ENCODE data around the gene SFMBT1. TPM values are rescaled to one million over a fixed set of nuclear protein-coding genes. Genes with fewer than 3 reads are reported as not detected.

SFMBT1 gene, protein sequence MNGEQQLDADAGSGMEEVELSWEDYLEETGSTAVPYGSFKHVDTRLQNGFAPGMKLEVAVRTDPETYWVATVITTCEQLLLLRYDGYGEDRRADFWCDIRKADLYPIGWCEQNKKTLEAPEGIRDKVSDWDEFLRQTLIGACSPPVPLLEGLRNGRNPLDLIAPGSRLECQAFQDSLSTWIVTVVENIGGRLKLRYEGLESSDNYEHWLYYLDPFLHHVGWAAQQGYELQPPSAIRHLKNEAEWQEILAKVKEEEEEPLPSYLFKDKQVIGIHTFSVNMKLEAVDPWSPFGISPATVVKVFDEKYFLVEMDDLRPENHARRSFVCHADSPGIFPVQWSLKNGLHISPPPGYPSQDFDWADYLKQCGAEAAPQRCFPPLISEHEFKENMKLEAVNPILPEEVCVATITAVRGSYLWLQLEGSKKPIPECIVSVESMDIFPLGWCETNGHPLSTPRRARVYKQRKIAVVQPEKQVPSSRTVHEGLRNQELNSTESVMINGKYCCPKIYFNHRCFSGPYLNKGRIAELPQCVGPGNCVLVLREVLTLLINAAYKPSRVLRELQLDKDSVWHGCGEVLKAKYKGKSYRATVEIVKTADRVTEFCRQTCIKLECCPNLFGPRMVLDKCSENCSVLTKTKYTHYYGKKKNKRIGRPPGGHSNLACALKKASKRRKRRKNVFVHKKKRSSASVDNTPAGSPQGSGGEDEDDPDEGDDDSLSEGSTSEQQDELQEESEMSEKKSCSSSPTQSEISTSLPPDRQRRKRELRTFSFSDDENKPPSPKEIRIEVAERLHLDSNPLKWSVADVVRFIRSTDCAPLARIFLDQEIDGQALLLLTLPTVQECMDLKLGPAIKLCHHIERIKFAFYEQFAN
- total RNA-seq (2014; rRNA removed; shearing (Covaris generic)), result 1.9 and 15.1 TPM in 2 replicates

DNA sequence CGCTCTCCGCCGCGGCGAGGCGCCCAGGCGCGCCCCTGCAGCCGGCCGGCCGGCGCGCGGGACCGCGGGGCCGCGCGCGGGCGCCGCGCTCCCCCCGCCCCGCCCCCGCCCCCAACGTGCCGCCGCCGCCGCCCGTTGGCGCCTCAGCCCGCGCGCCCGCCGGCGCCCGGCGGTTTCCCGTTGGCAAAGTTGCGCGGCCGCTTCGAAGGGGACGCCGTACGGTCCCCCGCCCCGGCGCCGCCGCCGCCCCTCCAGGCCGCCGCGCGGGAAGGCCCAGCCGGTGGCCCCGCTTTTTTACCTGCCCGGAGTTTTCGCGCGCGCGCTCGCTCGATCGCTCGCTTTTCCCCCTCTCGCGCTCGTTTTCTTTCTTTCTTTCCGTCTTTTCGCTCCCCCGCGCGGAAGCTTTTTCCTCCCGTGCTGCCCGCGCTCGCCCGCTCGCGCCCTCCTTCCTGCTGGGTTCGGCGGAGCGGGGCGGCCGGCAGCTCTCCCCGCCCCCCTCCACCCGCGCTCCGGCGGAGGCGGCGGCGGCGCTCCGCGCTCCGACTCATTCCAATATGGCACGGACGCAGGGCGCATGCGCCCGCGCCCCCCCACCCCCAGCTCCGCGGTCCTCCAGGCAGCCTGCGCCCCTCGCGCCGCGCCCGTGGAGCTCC, at the start of gene SFMBT1:
Gene SFMBT1, minus strand, starts transcription at position 556 of the 653 bp plus-strand sequence. CDS start 76,945 bp downstream, outside the sequence.
- Histone ChIP-seq H3K36me3 (peaks cover 3% of the 10 kb centered on the region; the same call in 1 of the 2 replicates), H3K4me1 (replicated peaks) (peaks cover 20% of the 10 kb centered on the region), H3K27ac (peak within 1 kb of the TSS; percentile 64), H3K9me3 (replicated peaks) (peaks cover 5% of the 10 kb centered on the region; the same call in 1 of the 2 replicates), H3K27me3 (replicated peaks) (peaks cover 9% of the 10 kb centered on the region), H3K4me3 (peak within 1 kb of the TSS; percentile 94)
- DNase-seq (ENCODE audit: low read depth in 1 of 2, low spot score in 2 of 2), result peak; percentile 56 to 62

- no peak overlapping the region for H3K4me3 ChIP-seq
- H3K9me3 ChIP-seq (replicated peaks), result no peaks in the 10 kb centered on the region
- no peak for DNase-seq (ENCODE audit: low read depth in 1 of 2, low spot score in 2 of 2)
- H3K27me3 ChIP-seq (replicated peaks), result no peaks in the 10 kb centered on the region
- peaks cover 24% of the 10 kb centered on the region for H3K36me3 ChIP-seq
- H3K4me1 ChIP-seq (replicated peaks), result no peaks in the 10 kb centered on the region
- H3K27ac ChIP-seq, result no peak overlapping the region
These were observed 47.1 kb upstream of the SFMBT1 start for GRCh38 chr3:53092942-53093341.

DNA sequence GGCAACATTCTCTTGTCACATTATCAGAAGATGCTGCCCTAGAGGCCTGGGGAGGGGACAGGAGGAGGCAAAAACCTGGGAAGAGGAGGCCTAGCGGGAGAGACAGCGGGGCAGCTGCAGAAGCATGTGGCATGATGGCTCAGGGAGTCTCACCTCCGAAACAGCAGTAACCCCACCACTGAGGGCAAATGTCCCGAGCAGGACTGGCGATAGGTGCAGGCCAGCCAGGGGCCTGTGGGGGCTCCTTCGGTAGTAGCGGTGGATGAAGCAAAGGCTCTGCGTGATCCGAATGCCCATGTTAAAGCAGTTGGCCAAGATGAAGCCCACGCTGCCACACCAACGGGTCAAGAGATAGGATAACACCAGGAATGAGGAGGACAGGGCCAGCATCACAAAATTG, 46.3 kb upstream of the SFMBT1 start:
- Histone ChIP-seq H3K4me3 (no peak overlapping the region), H3K27ac (no peak overlapping the region), H3K9me3 (replicated peaks) (no peaks in the 10 kb centered on the region), H3K4me1 (replicated peaks) (no peaks in the 10 kb centered on the region), H3K36me3 (peaks cover 22% of the 10 kb centered on the region), H3K27me3 (replicated peaks) (no peaks in the 10 kb centered on the region)
- no peak for DNase-seq (ENCODE audit: low read depth in 1 of 2, low spot score in 2 of 2)

DNA sequence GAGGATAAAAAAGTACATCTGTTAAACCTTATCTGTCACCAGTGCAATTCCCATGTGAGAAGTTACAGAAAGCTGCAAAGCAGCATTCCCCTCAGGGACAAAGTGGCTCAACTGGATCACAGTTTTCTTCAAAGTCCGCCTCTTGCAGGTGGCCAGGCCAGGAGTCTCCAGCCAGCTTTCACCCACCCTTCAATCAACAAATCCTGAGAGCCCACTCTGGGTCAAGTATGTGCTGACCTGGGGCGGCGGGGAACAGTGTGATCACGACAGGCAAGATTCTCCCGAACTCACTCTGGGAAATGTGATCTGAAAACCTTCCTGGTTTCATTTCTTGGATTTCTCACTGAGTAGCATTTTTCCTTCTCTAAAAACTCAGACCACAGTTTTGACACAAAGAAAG, 45.1 kb upstream of the SFMBT1 start:
- Histone ChIP-seq H3K9me3 (replicated peaks) (no peaks in the 10 kb centered on the region), H3K27ac (no peak overlapping the region), H3K4me1 (replicated peaks) (no peaks in the 10 kb centered on the region), H3K4me3 (no peak overlapping the region), H3K36me3 (peaks cover 22% of the 10 kb centered on the region), H3K27me3 (replicated peaks) (no peaks in the 10 kb centered on the region)
- no peak for DNase-seq (ENCODE audit: low read depth in 1 of 2, low spot score in 2 of 2)

DNA sequence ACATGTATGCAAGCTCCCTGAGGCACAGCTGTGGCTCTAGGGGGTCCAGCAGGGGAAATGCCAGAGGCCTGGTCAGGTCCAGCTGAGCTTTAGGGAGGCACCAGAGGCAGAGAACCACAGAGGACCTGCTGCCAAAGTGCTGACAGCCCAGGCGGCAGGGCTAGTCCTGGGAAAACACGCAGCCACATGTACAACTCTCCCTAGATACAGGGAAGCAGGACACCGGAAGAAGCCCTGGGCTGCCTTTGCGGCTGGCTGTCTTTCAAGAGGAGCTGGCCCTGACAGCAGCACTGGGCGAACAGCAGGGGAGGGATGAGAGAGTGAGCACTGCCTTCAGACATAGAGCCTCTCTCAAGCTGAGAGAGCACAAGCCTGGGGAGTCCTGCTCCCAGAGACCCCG, 43.6 kb upstream of the SFMBT1 start:
- no peaks in the 10 kb centered on the region for H3K4me1 ChIP-seq (replicated peaks)
- no peak for DNase-seq (ENCODE audit: low read depth in 1 of 2, low spot score in 2 of 2)
- no peak overlapping the region for H3K27ac ChIP-seq

GRCh38 chr3:53085476-53085875, 39.6 kb upstream of the SFMBT1 start:
- Histone ChIP-seq H3K27me3 (replicated peaks) (no peaks in the 10 kb centered on the region), H3K36me3 (peaks cover 5% of the 10 kb centered on the region; the same call in 1 of the 2 replicates), H3K27ac (no peak overlapping the region), H3K4me1 (replicated peaks) (no peaks in the 10 kb centered on the region), H3K9me3 (replicated peaks) (no peaks in the 10 kb centered on the region), H3K4me3 (no peak overlapping the region)
- DNase-seq (ENCODE audit: low read depth in 1 of 2, low spot score in 2 of 2), result no peak

More for the DNA sequence above, 43.6 kb upstream of the SFMBT1 start:
- no peak overlapping the region for H3K4me3 ChIP-seq
- H3K27me3 ChIP-seq (replicated peaks), result no peaks in the 10 kb centered on the region
- H3K36me3 ChIP-seq, result peaks cover 22% of the 10 kb centered on the region
- H3K9me3 ChIP-seq (replicated peaks), result no peaks in the 10 kb centered on the region

DNA sequence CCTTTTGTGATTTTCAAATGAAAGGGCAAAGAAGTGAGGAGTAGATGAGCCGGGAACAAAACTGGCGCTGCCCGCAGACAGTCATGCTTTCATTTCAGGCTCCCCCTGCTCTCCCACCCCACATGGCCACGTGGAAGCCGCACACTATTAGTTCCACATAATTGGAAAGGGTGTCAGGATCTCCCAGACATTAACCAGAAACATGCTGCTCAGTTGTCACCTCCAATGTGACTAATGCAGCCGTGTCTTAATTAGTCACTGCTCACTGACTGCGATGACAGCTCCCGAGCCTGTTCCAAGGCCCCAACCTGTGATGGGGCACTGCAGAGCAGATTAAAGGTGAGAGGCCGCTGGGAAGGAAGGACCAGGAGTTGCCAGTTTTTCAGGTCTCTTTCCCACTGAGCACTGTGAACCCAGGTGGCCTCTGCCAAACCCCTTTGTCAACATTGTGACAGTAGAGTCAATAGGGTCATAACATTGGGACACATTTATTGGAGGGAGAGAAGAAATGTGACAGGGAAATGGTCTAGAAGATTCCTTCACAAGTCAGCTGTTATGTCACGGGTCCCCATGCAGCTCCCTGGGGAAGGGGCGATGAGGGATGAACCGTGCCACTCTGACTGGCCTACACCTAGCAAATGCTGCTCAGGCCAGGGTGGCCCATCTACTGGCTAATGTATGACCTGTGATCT, 38.6 kb upstream of the SFMBT1 start:
- Histone ChIP-seq H3K4me1 (replicated peaks) (no peaks in the 10 kb centered on the region), H3K27me3 (replicated peaks) (no peaks in the 10 kb centered on the region), H3K36me3 (no peaks in the 10 kb centered on the region), H3K9me3 (replicated peaks) (no peaks in the 10 kb centered on the region), H3K27ac (no peak overlapping the region), H3K4me3 (no peak overlapping the region)
- no peak for DNase-seq (ENCODE audit: low read depth in 1 of 2, low spot score in 2 of 2)

DNA sequence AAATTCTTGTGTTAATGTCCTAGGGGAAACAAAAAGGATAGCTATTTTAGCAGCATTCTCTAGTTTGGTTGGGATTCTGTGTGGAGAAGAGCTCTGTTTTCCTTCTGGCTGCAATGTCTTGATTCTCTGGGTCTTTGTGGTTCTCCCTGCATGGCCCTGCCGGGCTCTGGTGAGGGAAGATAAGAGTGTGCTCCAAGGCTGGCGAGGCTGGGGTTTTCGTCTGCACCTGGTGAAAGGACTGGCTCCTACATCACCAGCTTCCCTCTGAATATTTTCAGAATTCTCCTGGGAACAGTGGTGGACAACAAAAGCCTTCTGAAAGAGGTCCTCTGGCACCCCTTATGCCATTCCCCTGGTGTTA, 38.1 kb upstream of the SFMBT1 start:
- no peaks in the 10 kb centered on the region for H3K9me3 ChIP-seq (replicated peaks)
- H3K27me3 ChIP-seq (replicated peaks), result no peaks in the 10 kb centered on the region
- no peaks in the 10 kb centered on the region for H3K4me1 ChIP-seq (replicated peaks)
- no peaks in the 10 kb centered on the region for H3K36me3 ChIP-seq
- H3K4me3 ChIP-seq, result no peak overlapping the region
- DNase-seq (ENCODE audit: low read depth in 1 of 2, low spot score in 2 of 2), result no peak
- no peak overlapping the region for H3K27ac ChIP-seq

DNA sequence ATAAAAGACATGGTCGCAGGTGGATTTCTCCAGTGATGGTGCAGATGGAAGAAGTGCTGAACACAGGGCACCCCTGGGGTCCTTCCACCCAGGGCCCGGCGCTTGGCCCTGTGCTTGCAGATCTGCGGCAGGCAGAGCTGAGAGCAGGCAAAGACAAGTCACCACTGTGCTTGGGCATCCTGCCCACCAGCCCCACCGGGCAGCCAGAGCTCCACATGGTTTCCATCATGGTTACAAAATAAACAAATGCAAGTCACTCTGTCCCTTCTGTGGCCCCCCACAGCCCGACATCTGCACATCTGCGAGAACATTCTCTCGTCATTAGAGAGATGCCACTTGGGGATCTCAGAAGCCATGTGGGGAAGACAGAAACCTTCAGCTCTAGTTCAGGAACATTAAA, 37.6 kb upstream of the SFMBT1 start:
- Histone ChIP-seq H3K27ac (no peak overlapping the region), H3K9me3 (replicated peaks) (no peaks in the 10 kb centered on the region), H3K4me3 (no peak overlapping the region), H3K4me1 (replicated peaks) (no peaks in the 10 kb centered on the region), H3K27me3 (replicated peaks) (no peaks in the 10 kb centered on the region), H3K36me3 (no peaks in the 10 kb centered on the region)
- DNase-seq (ENCODE audit: low read depth in 1 of 2, low spot score in 2 of 2), result peak in 1 of 2 experiments; percentile 15

DNA sequence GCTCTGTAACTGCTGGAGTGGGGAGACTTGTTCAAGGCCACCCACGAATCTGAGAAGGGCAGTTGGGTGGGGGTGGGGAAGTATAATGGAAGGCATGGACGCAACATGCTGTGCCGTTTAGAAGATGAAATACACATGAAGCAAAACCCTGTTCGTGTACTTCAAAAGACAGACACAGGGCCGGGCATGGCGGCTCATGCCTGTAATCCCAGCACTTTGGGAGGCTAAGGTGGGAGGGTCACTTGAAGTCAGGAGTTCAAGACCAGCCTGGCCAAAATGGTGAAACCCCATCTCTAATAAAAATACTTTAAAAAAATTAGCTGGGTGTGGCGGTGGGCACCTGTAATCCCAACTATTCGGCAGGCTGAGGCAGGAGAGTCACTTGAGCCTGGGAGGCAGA, 36.9 kb upstream of the SFMBT1 start:
- no peaks in the 10 kb centered on the region for H3K36me3 ChIP-seq
- no peaks in the 10 kb centered on the region for H3K4me1 ChIP-seq (replicated peaks)
- H3K27ac ChIP-seq, result no peak overlapping the region
- H3K9me3 ChIP-seq (replicated peaks), result no peaks in the 10 kb centered on the region
- no peaks in the 10 kb centered on the region for H3K27me3 ChIP-seq (replicated peaks)
- DNase-seq (ENCODE audit: low read depth in 1 of 2, low spot score in 2 of 2), result no peak
- H3K4me3 ChIP-seq, result no peak overlapping the region

DNA sequence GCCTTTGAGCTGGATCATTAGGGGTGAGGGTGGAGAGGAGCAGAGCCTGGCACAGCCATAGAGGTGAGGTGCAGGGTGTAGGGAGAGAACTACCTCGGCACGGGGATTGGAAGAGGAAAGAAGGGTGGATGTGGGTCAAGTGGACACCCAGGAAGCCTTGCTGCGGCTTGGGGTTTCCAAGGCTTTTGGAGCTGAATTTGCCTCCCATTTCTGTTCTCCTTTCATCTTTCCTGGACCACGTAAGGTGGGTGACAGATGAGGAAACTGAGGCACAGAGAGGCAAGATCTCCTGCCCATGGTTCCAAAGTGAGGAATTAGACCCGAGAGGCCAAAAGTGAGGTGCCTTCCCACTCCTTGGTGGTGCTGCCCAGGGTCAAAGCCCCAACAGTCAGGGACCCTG, 35.4 kb upstream of the SFMBT1 start:
- Histone ChIP-seq H3K4me1 (replicated peaks) (no peaks in the 10 kb centered on the region), H3K27me3 (replicated peaks) (no peaks in the 10 kb centered on the region), H3K27ac (no peak overlapping the region), H3K9me3 (replicated peaks) (no peaks in the 10 kb centered on the region), H3K36me3 (no peaks in the 10 kb centered on the region), H3K4me3 (no peak overlapping the region)
- DNase-seq (ENCODE audit: low read depth in 1 of 2, low spot score in 2 of 2), result no peak

- Histone ChIP-seq H3K4me1 (replicated peaks) (no peaks in the 10 kb centered on the region), H3K27me3 (replicated peaks) (no peaks in the 10 kb centered on the region), H3K27ac (no peak overlapping the region), H3K36me3 (no peaks in the 10 kb centered on the region), H3K4me3 (no peak overlapping the region), H3K9me3 (replicated peaks) (no peaks in the 10 kb centered on the region)
- no peak for DNase-seq (ENCODE audit: low read depth in 1 of 2, low spot score in 2 of 2)
These were observed 34.8 kb upstream of the SFMBT1 start for GRCh38 chr3:53080612-53081205.

Measured in SJSA1 (cell line).